H4 (cell line): ENCODE measurements around the gene NTRK2. TPM values are rescaled to one million over a fixed set of nuclear protein-coding genes. Genes with fewer than 3 reads are reported as not detected.

ENCODE experiments used
- DNase-seq: peaks from one replicate; pipeline ENCODE4 v3.0.0-alpha.2; 2015; ENCODE audit warnings: low spot score
- total RNA-seq: library from RNA; depleted of rRNA; stranded (reverse); fragments of >200 nt; shearing (Covaris generic); gene quantifications from 2 replicates; pipeline ENCODE4 v1.2.3, GENCODE V29; 2014

The NTRK2 gene
- total RNA-seq, 1 experiment from 2014 or later, result 0.39 TPM

GRCh38 chr9:84817038-84817437 is 147.5 kb downstream of the NTRK2 start:
- no peak for DNase-seq

- no peak for DNase-seq
Measured at GRCh38 chr9:84818791-84819190, 149.3 kb downstream of the NTRK2 start.

- no peak for DNase-seq
Measured at GRCh38 chr9:84819491-84819991, 150.0 kb downstream of the NTRK2 start.

- DNase-seq, result no peak
Measured at GRCh38 chr9:84821431-84821830, 151.9 kb downstream of the NTRK2 start.

- no peak for DNase-seq
Measured at GRCh38 chr9:84822589-84823233, 153.2 kb downstream of the NTRK2 start.

- no peak for DNase-seq
Measured at GRCh38 chr9:84823421-84824271, 154.1 kb downstream of the NTRK2 start.

- DNase-seq, result no peak
Measured at GRCh38 chr9:84827216-84827765, 157.8 kb downstream of the NTRK2 start.

GRCh38 chr9:84828046-84828445 is 158.5 kb downstream of the NTRK2 start:
- no peak for DNase-seq

GRCh38 chr9:84829471-84829870 is 159.9 kb downstream of the NTRK2 start:
- no peak for DNase-seq

- no peak for DNase-seq
Measured at GRCh38 chr9:84829997-84830696, 160.6 kb downstream of the NTRK2 start.

- DNase-seq, result no peak
Measured at GRCh38 chr9:84831377-84831776, 161.8 kb downstream of the NTRK2 start.

GRCh38 chr9:84832453-84832852 is 162.9 kb downstream of the NTRK2 start:
- DNase-seq, result no peak

- no peak for DNase-seq
Measured at GRCh38 chr9:84834426-84834825, 164.9 kb downstream of the NTRK2 start.

GRCh38 chr9:84835745-84836144 is 166.2 kb downstream of the NTRK2 start:
- no peak for DNase-seq

GRCh38 chr9:84838879-84839278 is 169.3 kb downstream of the NTRK2 start:
- no peak for DNase-seq

GRCh38 chr9:84839541-84839940 is 170.0 kb downstream of the NTRK2 start:
- peak; percentile 11 for DNase-seq

- DNase-seq, result no peak
Measured at GRCh38 chr9:84841931-84842330, 172.4 kb downstream of the NTRK2 start.

- DNase-seq, result no peak
Measured at GRCh38 chr9:84843175-84843824, 173.8 kb downstream of the NTRK2 start.

GRCh38 chr9:84845956-84846900 is 176.7 kb downstream of the NTRK2 start:
- DNase-seq, result no peak

GRCh38 chr9:84846906-84847305 is 177.4 kb downstream of the NTRK2 start:
- DNase-seq, result no peak
